HEK293 (cell line): ENCODE data around the gene ZXDB.
A peak's percentile ranks its signal among the peaks of the same experiment; 100 is the strongest.
"Not testable (repeated sequence)": the region's sequence is repeated elsewhere in the genome, so short reads cannot be mapped to it uniquely, and the experiment has no call there.

Experiments
- CTCF ChIA-PET: fragments of 350-600 bp; formaldehyde crosslinking; extraction: SDS; loops from one replicate; lab custom pipeline; 2021; ENCODE audit warnings: antibody characterized with exemption; lab: Yijun Ruan, JAX
- POLR2A ChIA-PET: fragments of 300-600 bp; formaldehyde crosslinking; extraction: SDS; loops from one replicate; lab custom pipeline; 2020; ENCODE audit warnings: antibody characterized with exemption, inconsistent platforms; lab: Yijun Ruan, JAX
- H3K27ac ChIP-seq: fragments of 200-500 bp; sonication (Bioruptor generic); 2 replicates; pipeline ENCODE4 v1.5.1; 2014; ENCODE audit warnings: low read depth, low read length, control low read depth, inconsistent platforms; ENCODE audit errors: extremely low read depth
- H3K36me3 ChIP-seq, 2 experiments: fragments of 200-500 bp in 1 of 2; sonication (Bioruptor generic) in 1 of 2; 1 replicate in 1 of 2; 2 replicates in 1 of 2; pipeline ENCODE4 v1.5.1; 2014 to 2017; ENCODE audit warnings: inconsistent platforms in 2 of 2, low read length in 2 of 2; ENCODE audit not compliant: control insufficient read depth in 2 of 2, insufficient read depth in 1 of 2
- H3K4me1 ChIP-seq: fragments of 200-500 bp; sonication (Bioruptor generic); 2 replicates; pipeline ENCODE4 v1.5.1; 2014; ENCODE audit warnings: mild to moderate bottlenecking, low read length, inconsistent platforms; ENCODE audit not compliant: control insufficient read depth, insufficient read depth
- H3K4me3 ChIP-seq: 2 replicates; pipeline ENCODE4 v1.5.1; 2011; ENCODE audit warnings: low read depth, mild to moderate bottlenecking, control low read depth, low read length, moderate library complexity
- H3K9me3 ChIP-seq: fragments of 200-500 bp; sonication (Bioruptor generic); 2 replicates; pipeline ENCODE4 v1.5.1; 2014; ENCODE audit warnings: low read depth, low read length, inconsistent platforms; ENCODE audit not compliant: control insufficient read depth, insufficient read depth
- BCL11B ChIP-seq: fragments of 450-650 bp; formaldehyde crosslinking; IDR thresholded peaks from 2 replicates; pipeline ENCODE4 v1.5.1; 2016; ENCODE audit warnings: low read depth, missing biosample characterization, missing genetic modification characterization
- GFI1B ChIP-seq: fragments of 450-650 bp; formaldehyde crosslinking; IDR thresholded peaks from 2 replicates; pipeline ENCODE4 v1.5.1; 2016; ENCODE audit warnings: missing biosample characterization, missing genetic modification characterization
- INSM2 ChIP-seq: fragments of 450-650 bp; formaldehyde crosslinking; IDR thresholded peaks from 2 replicates; pipeline ENCODE4 v1.5.1; 2016; ENCODE audit warnings: missing biosample characterization, missing genetic modification characterization
- ZBTB8A ChIP-seq: fragments of 450-650 bp; formaldehyde crosslinking; IDR thresholded peaks from 2 replicates; pipeline ENCODE4 v1.5.1; 2016; ENCODE audit warnings: missing biosample characterization, missing genetic modification characterization
- ZFP37 ChIP-seq: fragments of 450-650 bp; formaldehyde crosslinking; IDR thresholded peaks from 2 replicates; pipeline ENCODE4 v1.5.1; 2016; ENCODE audit warnings: missing biosample characterization, missing genetic modification characterization
- ZNF112 ChIP-seq: fragments of 450-650 bp; formaldehyde crosslinking; IDR thresholded peaks from 2 replicates; pipeline ENCODE4 v1.5.0; 2017; ENCODE audit warnings: missing biosample characterization, missing genetic modification characterization
- ZNF133 ChIP-seq: fragments of 450-650 bp; formaldehyde crosslinking; IDR thresholded peaks from 2 replicates; pipeline ENCODE4 v1.5.1; 2016; ENCODE audit warnings: missing biosample characterization, missing genetic modification characterization
- ZNF175 ChIP-seq: fragments of 450-650 bp; formaldehyde crosslinking; IDR thresholded peaks from 2 replicates; pipeline ENCODE4 v1.5.1; 2016; ENCODE audit warnings: missing biosample characterization, missing genetic modification characterization
- ZNF223 ChIP-seq: fragments of 450-650 bp; formaldehyde crosslinking; IDR thresholded peaks from 2 replicates; pipeline ENCODE4 v1.5.1; 2016; ENCODE audit warnings: missing biosample characterization, missing genetic modification characterization
- ZNF239 ChIP-seq: fragments of 450-650 bp; formaldehyde crosslinking; IDR thresholded peaks from 2 replicates; pipeline ENCODE4 v1.5.1; 2016; ENCODE audit warnings: missing biosample characterization, missing genetic modification characterization
- ZNF266 ChIP-seq: fragments of 450-650 bp; formaldehyde crosslinking; IDR thresholded peaks from 2 replicates; pipeline ENCODE4 v1.5.1; 2016; ENCODE audit warnings: missing biosample characterization, missing genetic modification characterization, low read depth
- ZNF510 ChIP-seq: fragments of 450-650 bp; formaldehyde crosslinking; IDR thresholded peaks from 2 replicates; pipeline ENCODE4 v1.5.1; 2018; ENCODE audit warnings: mild to moderate bottlenecking, missing genetic modification characterization, missing biosample characterization; ENCODE audit not compliant: insufficient replicate concordance
- ZNF513 ChIP-seq: fragments of 450-650 bp; IDR thresholded peaks from 2 replicates; pipeline ENCODE4 v1.5.1; 2018; ENCODE audit warnings: missing biosample characterization, missing genetic modification characterization
- ZNF521 ChIP-seq: fragments of 450-650 bp; formaldehyde crosslinking; IDR thresholded peaks from 2 replicates; pipeline ENCODE4 v1.5.1; 2017; ENCODE audit warnings: missing biosample characterization, mild to moderate bottlenecking, missing genetic modification characterization
- ZNF701 ChIP-seq: fragments of 450-650 bp; formaldehyde crosslinking; IDR thresholded peaks from 2 replicates; pipeline ENCODE4 v1.5.1; 2016; ENCODE audit warnings: missing biosample characterization, missing genetic modification characterization
- ZNF76 ChIP-seq: fragments of 450-650 bp; formaldehyde crosslinking; IDR thresholded peaks from 2 replicates; pipeline ENCODE4; 2016; ENCODE audit warnings: low read depth, missing biosample characterization, missing genetic modification characterization, borderline replicate concordance
- ZNF777 ChIP-seq: fragments of 450-650 bp; formaldehyde crosslinking; IDR thresholded peaks from 2 replicates; pipeline ENCODE4 v1.5.1; 2017; ENCODE audit warnings: missing biosample characterization, missing genetic modification characterization, borderline replicate concordance
- TF ChIP-seq, protein P1 (sequence below): fragments of 450-650 bp; formaldehyde crosslinking; IDR thresholded peaks from 2 replicates; pipeline ENCODE4 v1.5.1; 2016; ENCODE audit warnings: missing biosample characterization, missing genetic modification characterization
- TF ChIP-seq, protein P2 (sequence below): fragments of 450-650 bp; formaldehyde crosslinking; IDR thresholded peaks from 2 replicates; pipeline ENCODE4 v1.5.1; 2016; ENCODE audit warnings: missing biosample characterization, missing genetic modification characterization

ZXDB gene

GRCh38 chrX:57592894-57593215 lies 1.0 kb downstream of the ZXDB start:
- H3K36me3 ChIP-seq, H3K4me1 ChIP-seq: not testable (repeated sequence)
- peak overlapping the region; percentile 52 for H3K4me3 ChIP-seq
- 0 out of 2 replicates have a peak, but pooled peaks have one; percentile 3 for TF ChIP-seq ZBTB8A (tag by site-specific recombination)
- TF ChIP-seq, all 188 proteins: peak for 1; not testable (repeated sequence) for 187
- H3K9me3 ChIP-seq, POLR2A ChIA-PET, CTCF ChIA-PET: not testable (repeated sequence)
- H3K27ac ChIP-seq, result peak overlapping the region; percentile 62; the same call in 1 of the 2 replicates

DNA sequence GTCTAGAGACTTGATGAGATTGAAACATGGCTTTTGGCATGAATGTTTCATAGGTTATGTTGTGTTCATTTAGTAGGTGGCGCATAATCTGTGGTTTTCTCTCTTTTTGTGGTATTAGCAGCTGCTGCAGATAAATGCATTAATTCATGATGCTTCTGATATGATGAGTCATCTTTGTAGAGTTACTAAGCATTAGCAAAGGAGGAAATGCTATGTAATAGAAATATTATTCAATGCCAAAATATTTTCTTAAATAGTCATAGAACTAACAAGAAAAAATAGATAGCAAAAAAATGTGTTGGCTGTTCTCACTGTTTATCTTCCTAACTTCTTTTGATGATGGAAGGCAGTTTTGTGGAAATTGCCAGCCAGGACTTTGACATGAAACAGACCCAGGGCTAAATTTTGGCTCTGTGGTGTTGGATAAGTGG lies 3.6 kb downstream of the ZXDB start:
- ChIA-PET CTCF (no interaction called here), POLR2A (no interaction called here)
- no peaks in the 10 kb centered on the region for H3K4me1 ChIP-seq
- H3K4me3 ChIP-seq, result no peak overlapping the region
- no peak for TF ChIP-seq ZNF133 (tag by site-specific recombination)
- TF ChIP-seq INSM2 (tag by site-specific recombination), result no peak
- no peak for TF ChIP-seq ZNF266
- no peak for TF ChIP-seq ZNF112
- TF ChIP-seq ZNF239 (tag by site-specific recombination), result no peak
- no peak for TF ChIP-seq ZNF701 (tag by site-specific recombination)
- no peak for TF ChIP-seq ZNF510
- no peak for TF ChIP-seq ZNF223
- TF ChIP-seq, protein P1, sequence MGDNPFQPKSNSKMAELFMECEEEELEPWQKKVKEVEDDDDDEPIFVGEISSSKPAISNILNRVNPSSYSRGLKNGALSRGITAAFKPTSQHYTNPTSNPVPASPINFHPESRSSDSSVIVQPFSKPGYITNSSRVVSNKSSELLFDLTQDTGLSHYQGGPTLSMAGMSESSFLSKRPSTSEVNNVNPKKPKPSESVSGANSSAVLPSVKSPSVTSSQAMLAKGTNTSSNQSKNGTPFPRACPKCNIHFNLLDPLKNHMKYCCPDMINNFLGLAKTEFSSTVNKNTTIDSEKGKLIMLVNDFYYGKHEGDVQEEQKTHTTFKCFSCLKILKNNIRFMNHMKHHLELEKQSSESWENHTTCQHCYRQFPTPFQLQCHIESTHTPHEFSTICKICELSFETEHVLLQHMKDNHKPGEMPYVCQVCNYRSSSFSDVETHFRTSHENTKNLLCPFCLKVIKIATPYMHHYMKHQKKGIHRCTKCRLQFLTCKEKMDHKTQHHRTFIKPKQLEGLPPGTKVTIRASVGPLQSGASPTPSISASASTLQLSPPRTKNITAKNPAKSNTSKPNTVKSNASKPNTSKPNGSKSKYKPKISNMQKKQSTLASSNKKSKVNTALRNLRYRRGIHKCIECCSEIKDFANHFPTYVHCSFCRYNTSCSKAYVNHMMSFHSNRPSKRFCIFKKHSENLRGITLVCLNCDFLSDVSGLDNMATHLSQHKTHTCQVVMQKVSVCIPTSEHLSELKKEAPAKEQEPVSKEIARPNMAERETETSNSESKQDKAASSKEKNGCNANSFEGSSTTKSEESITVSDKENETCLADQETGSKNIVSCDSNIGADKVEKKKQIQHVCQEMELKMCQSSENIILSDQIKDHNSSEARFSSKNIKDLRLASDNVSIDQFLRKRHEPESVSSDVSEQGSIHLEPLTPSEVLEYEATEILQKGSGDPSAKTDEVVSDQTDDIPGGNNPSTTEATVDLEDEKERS (tag by site-specific recombination), result no peak
- TF ChIP-seq ZFP37 (tag by site-specific recombination), result no peak
- TF ChIP-seq ZNF513 (tag by site-specific recombination), result no peak
- TF ChIP-seq, protein P2, sequence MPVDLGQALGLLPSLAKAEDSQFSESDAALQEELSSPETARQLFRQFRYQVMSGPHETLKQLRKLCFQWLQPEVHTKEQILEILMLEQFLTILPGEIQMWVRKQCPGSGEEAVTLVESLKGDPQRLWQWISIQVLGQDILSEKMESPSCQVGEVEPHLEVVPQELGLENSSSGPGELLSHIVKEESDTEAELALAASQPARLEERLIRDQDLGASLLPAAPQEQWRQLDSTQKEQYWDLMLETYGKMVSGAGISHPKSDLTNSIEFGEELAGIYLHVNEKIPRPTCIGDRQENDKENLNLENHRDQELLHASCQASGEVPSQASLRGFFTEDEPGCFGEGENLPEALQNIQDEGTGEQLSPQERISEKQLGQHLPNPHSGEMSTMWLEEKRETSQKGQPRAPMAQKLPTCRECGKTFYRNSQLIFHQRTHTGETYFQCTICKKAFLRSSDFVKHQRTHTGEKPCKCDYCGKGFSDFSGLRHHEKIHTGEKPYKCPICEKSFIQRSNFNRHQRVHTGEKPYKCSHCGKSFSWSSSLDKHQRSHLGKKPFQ (tag by site-specific recombination), result no peak
- H3K27ac ChIP-seq, result no peak overlapping the region
- H3K9me3 ChIP-seq, result no peaks in the 10 kb centered on the region
- no peaks in the 10 kb centered on the region for H3K36me3 ChIP-seq

DNA sequence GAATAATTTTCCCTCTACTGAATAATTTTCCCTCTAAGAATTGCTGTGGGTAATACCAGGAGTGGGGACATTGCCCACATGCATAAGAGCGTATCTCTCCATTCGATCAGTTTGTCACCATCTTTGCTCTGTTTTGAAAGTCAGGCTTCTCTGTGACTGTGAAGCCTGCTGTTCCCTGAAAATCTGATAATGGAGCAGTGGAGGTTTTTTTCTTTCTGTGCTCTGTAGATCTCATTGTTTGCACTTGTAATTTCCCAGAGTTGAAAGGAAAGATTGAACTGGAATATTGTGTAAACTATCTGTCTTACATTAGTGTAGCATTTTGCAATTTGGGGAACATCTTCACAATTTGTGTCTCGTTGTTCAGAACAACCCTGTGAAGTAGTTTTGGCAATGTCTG lies 4.3 kb downstream of the ZXDB start:
- Histone ChIP-seq H3K27ac (no peak overlapping the region), H3K4me3 (no peak overlapping the region), H3K36me3 (no peaks in the 10 kb centered on the region), H3K4me1 (no peaks in the 10 kb centered on the region), H3K9me3 (no peaks in the 10 kb centered on the region)
- no peak for TF ChIP-seq ZNF521 (tag by site-specific recombination)
- no peak for TF ChIP-seq ZNF76
- no peak for TF ChIP-seq ZNF175
- TF ChIP-seq GFI1B, result no peak
- TF ChIP-seq ZNF777, result no peak
- no peak for TF ChIP-seq BCL11B (tag by site-specific recombination)
- no peak for TF ChIP-seq ZNF223
- ChIA-PET POLR2A (no interaction called here), CTCF (no interaction called here)
